Neuronal stem cell (in vitro differentiated cells): ENCODE results near the gene TMOD1.
"Not testable (repeated sequence)": the region's sequence is repeated elsewhere in the genome, so short reads cannot be mapped to it uniquely, and the experiment has no call there.

Source experiments
- DNase-seq: peaks from one replicate; pipeline ENCODE4 v3.0.0-alpha.2; 2013; ENCODE audit warnings: low spot score
- H2AFZ ChIP-seq: one replicate; pipeline ENCODE4 v1.6.1; 2013; ENCODE audit warnings: mild to moderate bottlenecking, low read length, inconsistent platforms
- H2AK5ac ChIP-seq: 2 replicates; pipeline ENCODE4 v1.6.1; 2013; ENCODE audit warnings: low read depth, mild to moderate bottlenecking, inconsistent platforms, low read length, moderate library complexity, mixed read lengths
- H2BK120ac ChIP-seq: 2 replicates; pipeline ENCODE4 v1.6.1; 2013; ENCODE audit warnings: low read depth, mild to moderate bottlenecking, inconsistent platforms, low read length, moderate library complexity, mixed read lengths
- H2BK12ac ChIP-seq: one replicate; pipeline ENCODE4 v1.6.1; 2013; ENCODE audit warnings: low read length, inconsistent platforms
- H2BK15ac ChIP-seq: 2 replicates; pipeline ENCODE4 v1.6.1; 2013; ENCODE audit warnings: mild to moderate bottlenecking, low read length, inconsistent platforms, mixed read lengths
- H2BK5ac ChIP-seq: one replicate; pipeline ENCODE4 v1.6.1; 2013; ENCODE audit warnings: inconsistent platforms, mild to moderate bottlenecking, low read length, moderate library complexity
- H3K14ac ChIP-seq: one replicate; pipeline ENCODE4 v1.6.1; 2013; ENCODE audit warnings: low read length, inconsistent platforms
- H3K18ac ChIP-seq: 2 replicates; pipeline ENCODE4 v1.6.1; 2013; ENCODE audit warnings: low read length, inconsistent platforms
- H3K23ac ChIP-seq: 2 replicates; pipeline ENCODE4 v1.6.1; 2013; ENCODE audit warnings: low read depth, mild to moderate bottlenecking, mixed read lengths, low read length, inconsistent platforms; ENCODE audit not compliant: poor library complexity
- H3K27ac ChIP-seq: replicated peaks from 3 replicates; pipeline ENCODE4 v1.5.1; 2013; ENCODE audit warnings: low read length, inconsistent platforms
- H3K27me3 ChIP-seq, 3 experiments: 2 replicates each; pipeline ENCODE4 v1.6.1; 2013; ENCODE audit warnings: low read length in 3 of 3, mild to moderate bottlenecking in 2 of 3, inconsistent platforms in 1 of 3, low read depth in 1 of 3, mixed read lengths in 1 of 3, moderate library complexity in 1 of 3; ENCODE audit not compliant: control insufficient read depth in 3 of 3, insufficient read depth in 3 of 3
- H3K36me3 ChIP-seq, 2 donors: replicated peaks in 1 of 2; 2 replicates each; pipeline ENCODE4 v1.6.1; 2013; ENCODE audit warnings: low read length in 2 of 2; ENCODE audit not compliant: control insufficient read depth in 2 of 2, insufficient read depth in 2 of 2
- H3K4ac ChIP-seq: 2 replicates; pipeline ENCODE4 v1.6.1; 2013; ENCODE audit warnings: inconsistent platforms, mild to moderate bottlenecking, low read length, moderate library complexity
- H3K4me1 ChIP-seq, 2 donors: 1 replicate in 1 of 2; 2 replicates in 1 of 2; pipeline ENCODE4 v1.6.1; 2013; ENCODE audit warnings: low read length in 2 of 2, low read depth in 1 of 2; ENCODE audit not compliant: control insufficient read depth in 2 of 2, insufficient read depth in 1 of 2
- H3K4me2 ChIP-seq: one replicate; pipeline ENCODE4 v1.6.1; 2013; ENCODE audit warnings: mild to moderate bottlenecking, low read length, inconsistent platforms; ENCODE audit not compliant: insufficient read depth, poor library complexity, severe bottlenecking
- H3K4me3 ChIP-seq, 2 donors: 2 replicates each; pipeline ENCODE4 v1.5.1; 2013; ENCODE audit warnings: low read length in 2 of 2, mild to moderate bottlenecking in 2 of 2, inconsistent platforms in 1 of 2, moderate library complexity in 1 of 2
- H3K79me1 ChIP-seq: one replicate; pipeline ENCODE4 v1.6.1; 2013; ENCODE audit warnings: low read depth, mild to moderate bottlenecking, inconsistent platforms, low read length, moderate library complexity
- H3K9ac ChIP-seq: one replicate; pipeline ENCODE4 v1.6.1; 2013; ENCODE audit warnings: mild to moderate bottlenecking, low read depth, low read length, inconsistent platforms; ENCODE audit not compliant: poor library complexity
- H3K9me3 ChIP-seq, 2 donors: replicated peaks in 1 of 2; 2 replicates each; pipeline versions ENCODE3 to v1.6.1; 2013; ENCODE audit warnings: low read length in 2 of 2, mild to moderate bottlenecking in 2 of 2, inconsistent platforms in 1 of 2, low read depth in 1 of 2, mixed read lengths in 1 of 2, moderate library complexity in 1 of 2; ENCODE audit not compliant: control insufficient read depth in 2 of 2, insufficient read depth in 1 of 2
- H4K8ac ChIP-seq: one replicate; pipeline ENCODE4 v1.6.1; 2013; ENCODE audit warnings: low read depth, mild to moderate bottlenecking, inconsistent platforms, low read length, moderate library complexity
- H4K91ac ChIP-seq: one replicate; pipeline ENCODE4 v1.6.1; 2013; ENCODE audit warnings: low read length, low read depth, mild to moderate bottlenecking, inconsistent platforms; ENCODE audit not compliant: poor library complexity
- WGBS, 2 donors: extraction: QIAGEN DNeasy Blood & Tissue Kit; methylation state at CpG; one replicate each; pipeline ENCODE4 v1.1.7; 2013; ENCODE audit warnings: missing lambda C conversion rate in 2 of 2, mixed read lengths in 1 of 2; ENCODE audit not compliant: insufficient read length in 2 of 2, insufficient replicate concordance in 1 of 2; ENCODE audit errors: extremely low coverage in 2 of 2; 5-methylcytosine and 5-hydroxymethylcytosine counted together

The TMOD1 gene

GRCh38 chr9:97615439-97616072 is 114.1 kb downstream of the TMOD1 start:
- peak; percentile 47 for DNase-seq
- H3K23ac ChIP-seq = no peak overlapping the region
- H3K4ac ChIP-seq = no peak overlapping the region
- no peaks in the 10 kb centered on the region for H3K27me3 ChIP-seq
- H3K36me3 ChIP-seq = peaks cover 17 to 96% of the 10 kb centered on the region in 2 donors
- H4K8ac ChIP-seq = no peak overlapping the region
- H4K91ac ChIP-seq = no peak overlapping the region
- no peak overlapping the region for H3K9ac ChIP-seq
- H2BK5ac ChIP-seq = no peak overlapping the region
- H3K9me3 ChIP-seq = no peaks in the 10 kb centered on the region
- no peak overlapping the region for H3K4me3 ChIP-seq
- no peaks in the 10 kb centered on the region for H3K79me1 ChIP-seq
- no peak overlapping the region for H3K18ac ChIP-seq
- H2AK5ac ChIP-seq = no peak overlapping the region
- H2AFZ ChIP-seq = no peak overlapping the region
- no peak overlapping the region for H2BK15ac ChIP-seq
- H3K4me2 ChIP-seq = no peak overlapping the region
- H2BK120ac ChIP-seq = no peak overlapping the region
- H2BK12ac ChIP-seq = no peak overlapping the region
- H3K14ac ChIP-seq = no peak overlapping the region
- H3K27ac ChIP-seq = no peak overlapping the region
- H3K4me1 ChIP-seq = no peaks in the 10 kb centered on the region

GRCh38 chr9:97617939-97618416 is 116.5 kb downstream of the TMOD1 start:
- Histone ChIP-seq H3K4ac (no peak overlapping the region), H2BK120ac (no peak overlapping the region), H4K91ac (no peak overlapping the region), H4K8ac (no peak overlapping the region), H3K4me1 (no peaks in the 10 kb centered on the region), H3K27me3 (no peaks in the 10 kb centered on the region), H3K9ac (no peak overlapping the region), H3K4me3 (no peak overlapping the region), H2AK5ac (no peak overlapping the region), H3K9me3 (peaks cover 0 to 10% of the 10 kb centered on the region in 2 donors), H3K14ac (no peak overlapping the region), H3K79me1 (no peaks in the 10 kb centered on the region), H3K18ac (no peak overlapping the region), H3K27ac (no peak overlapping the region), H3K23ac (no peak overlapping the region), H3K4me2 (no peak overlapping the region), H2BK5ac (no peak overlapping the region), H2BK12ac (no peak overlapping the region), H2AFZ (no peak overlapping the region), H2BK15ac (no peak overlapping the region), H3K36me3 (peaks cover 15 to 94% of the 10 kb centered on the region in 2 donors)
- no CpG with 5 or more reads among the region's 1 CpG for WGBS, 2 donors
- no peak for DNase-seq

DNA sequence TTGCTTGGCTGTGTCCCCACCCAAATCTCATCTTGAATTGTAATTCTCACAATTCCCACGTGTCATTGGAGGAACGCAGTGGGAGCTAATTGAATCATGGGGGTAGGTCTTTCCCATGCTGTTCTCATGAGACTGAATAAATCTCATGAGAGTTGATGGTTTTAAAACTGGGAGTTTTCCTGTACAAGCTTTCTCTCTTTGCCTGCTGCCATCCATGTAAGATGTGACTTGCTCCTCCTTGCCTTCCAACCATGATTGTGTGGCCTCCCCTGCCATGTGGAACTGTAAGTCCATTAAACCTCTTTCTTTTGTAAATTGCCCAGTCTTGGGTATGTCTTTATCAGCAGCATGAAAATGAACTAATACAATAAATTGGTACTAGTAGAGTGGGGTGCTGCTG is 118.6 kb downstream of the TMOD1 start:
- H2BK15ac ChIP-seq, H3K27ac ChIP-seq, H3K4me3 ChIP-seq, H2BK12ac ChIP-seq, H3K4me1 ChIP-seq, H3K27me3 ChIP-seq, H3K4me2 ChIP-seq, H2BK120ac ChIP-seq, H3K14ac ChIP-seq, H3K79me1 ChIP-seq, H3K4ac ChIP-seq, H3K18ac ChIP-seq, H4K91ac ChIP-seq, H2AFZ ChIP-seq, H3K23ac ChIP-seq, H2AK5ac ChIP-seq, H4K8ac ChIP-seq, DNase-seq, H3K9ac ChIP-seq, H2BK5ac ChIP-seq: not testable (repeated sequence)
- peaks cover 18 to 96% of the 10 kb centered on the region in 2 donors for H3K36me3 ChIP-seq
- no CpG with 5 or more reads among the region's 2 CpGs for WGBS, 2 donors
- peaks cover 0 to 16% of the 10 kb centered on the region in 2 donors for H3K9me3 ChIP-seq

DNA sequence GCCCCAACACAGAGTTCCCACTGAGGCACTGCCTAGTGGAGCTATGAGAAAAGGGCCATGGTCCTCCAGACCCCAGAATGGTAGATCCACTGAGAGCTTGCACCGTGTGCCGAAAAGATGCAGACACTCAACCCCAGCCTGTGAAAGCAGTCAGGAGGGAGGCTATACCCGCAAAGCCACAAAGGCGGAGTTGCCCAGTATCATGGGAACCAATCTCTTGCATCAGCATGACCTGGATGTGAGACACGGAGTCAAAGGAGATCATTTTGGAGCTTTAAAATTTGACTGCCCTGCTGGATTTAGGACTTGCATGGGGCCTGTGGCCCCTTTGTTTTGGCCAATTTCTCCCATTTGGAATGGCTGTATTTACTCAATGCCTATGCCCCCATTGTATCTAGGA is 121.0 kb downstream of the TMOD1 start:
- H3K4me3 ChIP-seq = peak overlapping the region in 1 of 2 donors; percentile 53
- not testable (repeated sequence) for DNase-seq, H3K4ac ChIP-seq, H3K27ac ChIP-seq, H3K4me1 ChIP-seq, H4K8ac ChIP-seq, H3K14ac ChIP-seq, H3K4me2 ChIP-seq, H2BK12ac ChIP-seq, H3K79me1 ChIP-seq, H2BK15ac ChIP-seq, H2BK120ac ChIP-seq, H3K27me3 ChIP-seq, H3K18ac ChIP-seq, H3K23ac ChIP-seq, H3K9ac ChIP-seq, H2AK5ac ChIP-seq, H2BK5ac ChIP-seq, H2AFZ ChIP-seq, H4K91ac ChIP-seq
- no CpG with 5 or more reads among the region's 5 CpGs for WGBS, 2 donors
- peaks cover 0 to 16% of the 10 kb centered on the region in 2 donors for H3K9me3 ChIP-seq
- H3K36me3 ChIP-seq = peaks cover 17 to 97% of the 10 kb centered on the region in 2 donors
